GM21423 (cell line): Measurements from ENCODE around the gene SLC6A7.
A peak's percentile ranks its signal among the peaks of the same experiment; 100 is the strongest.
"Not testable (repeated sequence)": the region's sequence is repeated elsewhere in the genome, so short reads cannot be mapped to it uniquely, and the experiment has no call there.

ENCODE experiments used
- ATAC-seq: cut with Tn5 transposase; IDR thresholded peaks from one replicate; pipeline ENCODE4 v1.9.1; 2021; ENCODE audit warnings: mild to moderate bottlenecking, moderate library complexity; ENCODE audit not compliant: unreplicated experiment

SLC6A7 gene

GRCh38 chr5:150215979-150216944, 26.4 kb downstream of the SLC6A7 start:
- no peak for ATAC-seq

DNA sequence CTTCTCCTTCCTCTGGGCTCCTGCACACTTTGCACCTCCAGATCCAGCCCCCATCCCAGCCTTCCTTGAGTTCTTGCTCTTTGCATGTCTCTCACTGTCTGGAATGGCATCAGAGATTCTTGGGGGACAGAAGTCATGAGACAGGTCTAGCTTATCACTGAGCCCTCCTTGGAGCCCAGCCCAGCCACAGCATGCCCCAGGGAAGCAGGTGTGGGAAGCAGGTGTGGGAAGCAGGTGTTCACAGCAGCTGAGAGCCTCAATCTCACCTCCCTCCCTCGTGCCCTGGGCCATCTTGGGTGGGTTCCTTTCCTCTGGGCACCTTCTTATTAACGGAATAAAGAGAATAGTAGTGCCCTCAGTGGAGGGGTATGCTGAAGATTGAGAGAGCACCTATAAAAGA, 27.2 kb downstream of the SLC6A7 start:
- no peak for ATAC-seq

DNA sequence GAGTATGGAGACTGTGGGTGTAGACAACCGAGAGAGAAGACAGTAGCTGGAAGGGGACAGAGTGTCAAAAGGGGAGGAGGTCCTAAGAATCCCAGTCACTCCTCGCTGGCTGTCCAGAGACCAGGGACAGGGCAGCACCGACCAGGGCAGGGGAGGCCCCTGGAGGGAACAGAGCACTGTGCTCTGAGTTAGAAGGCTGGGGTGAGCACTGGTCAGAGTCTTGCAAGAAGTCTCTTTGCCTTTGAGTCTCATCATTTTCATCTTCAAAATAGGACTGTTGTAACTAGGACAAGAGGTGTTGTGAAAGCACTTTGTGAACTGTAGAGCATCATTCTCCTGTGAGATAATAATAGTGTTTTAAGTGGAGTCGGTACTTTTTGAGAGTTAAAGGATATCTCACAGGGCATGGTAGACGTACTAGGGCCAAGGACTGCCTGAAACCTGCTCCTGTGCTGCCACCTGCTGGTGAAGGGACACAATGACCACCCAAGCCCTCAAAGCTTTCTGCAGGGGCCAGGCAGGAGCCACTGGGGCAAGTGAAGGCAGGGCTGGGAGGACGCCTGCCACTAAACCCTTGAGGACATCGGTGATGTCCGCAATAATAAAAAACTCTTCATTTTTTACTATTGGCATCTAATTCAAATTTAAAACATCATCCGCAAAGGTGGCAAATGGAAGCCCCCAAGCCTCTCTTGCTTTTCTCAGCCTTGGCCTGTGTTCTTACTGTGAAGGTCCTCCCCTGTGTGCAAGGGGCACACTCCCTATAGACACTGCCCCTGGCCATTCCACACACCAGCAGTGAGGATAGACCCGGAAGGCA, 28.2 kb downstream of the SLC6A7 start:
- ATAC-seq: peak; percentile 90

DNA sequence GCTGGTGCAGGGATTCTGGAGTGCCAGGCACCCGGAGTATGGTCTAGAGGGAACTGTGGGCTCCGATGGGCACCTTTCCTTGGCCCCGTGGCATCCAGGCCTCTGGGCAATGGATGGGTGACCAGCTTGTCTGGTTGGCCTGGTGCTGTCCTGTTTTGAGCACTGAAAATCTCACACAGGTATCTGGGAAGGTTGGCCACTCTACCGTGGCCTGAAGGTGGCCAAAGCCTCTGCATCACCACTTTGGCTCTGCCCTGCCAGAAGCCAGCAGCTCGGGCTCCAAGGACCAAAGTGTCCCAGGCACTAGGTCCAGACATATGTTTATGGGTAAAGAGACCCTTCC, 28.8 kb downstream of the SLC6A7 start:
- ATAC-seq: no peak

GRCh38 chr5:150219142-150219541, 29.3 kb downstream of the SLC6A7 start:
- no peak for ATAC-seq

- no peak for ATAC-seq
Observed at GRCh38 chr5:150219861-150220260, 30.0 kb downstream of the SLC6A7 start.

DNA sequence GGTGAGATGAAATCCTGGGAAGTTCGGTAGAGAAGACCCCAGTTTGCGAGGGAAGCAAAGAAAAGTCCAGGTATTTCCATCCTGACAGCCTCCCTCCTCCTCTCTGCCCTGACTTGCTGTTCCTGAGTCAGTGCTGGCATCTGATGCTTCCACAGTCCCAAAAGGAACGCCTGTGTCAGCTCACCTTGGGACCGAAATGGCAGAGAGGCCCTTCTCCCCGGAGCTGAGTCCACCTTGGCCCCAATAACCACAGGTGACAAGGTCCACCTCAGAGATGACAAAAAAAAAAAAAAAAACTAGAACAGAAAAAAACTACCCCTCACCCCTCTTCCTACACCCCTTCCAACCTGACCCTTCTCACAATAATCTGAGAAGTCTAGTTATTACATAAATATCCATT, 31.6 kb downstream of the SLC6A7 start:
- no peak for ATAC-seq

- ATAC-seq: no peak
Observed at GRCh38 chr5:150222906-150223305, 33.0 kb downstream of the SLC6A7 start.

GRCh38 chr5:150223474-150223873, 33.6 kb downstream of the SLC6A7 start:
- ATAC-seq: no peak

DNA sequence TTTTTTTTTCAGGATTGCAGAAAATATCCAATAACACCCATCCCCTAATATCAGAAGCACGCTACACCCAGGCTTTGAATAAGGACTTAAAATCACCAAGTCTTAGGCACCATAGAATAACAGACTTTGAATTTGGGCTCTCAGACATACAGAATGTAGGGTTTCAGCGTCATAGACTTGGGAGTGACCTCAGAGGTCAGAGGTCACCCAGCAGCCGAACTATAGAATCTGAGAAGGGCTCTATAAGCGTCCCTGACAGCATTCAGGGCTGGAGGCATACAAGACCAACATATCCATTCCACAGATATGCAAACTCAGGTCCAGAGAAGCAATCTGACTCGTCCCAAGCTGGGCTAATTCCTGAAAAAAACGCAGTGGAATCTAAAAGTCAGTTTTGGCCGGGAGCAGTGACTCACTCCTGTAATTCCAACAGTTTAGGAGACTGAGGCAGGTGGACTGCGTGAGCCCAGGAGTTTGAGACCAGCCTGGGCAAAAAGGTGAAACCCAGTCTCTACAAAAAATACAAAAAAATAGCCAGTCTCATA, 34.7 kb downstream of the SLC6A7 start:
- no peak for ATAC-seq

- ATAC-seq: no peak
Observed at GRCh38 chr5:150227036-150227435, 37.2 kb downstream of the SLC6A7 start.

GRCh38 chr5:150227606-150228273, 37.9 kb downstream of the SLC6A7 start:
- no peak for ATAC-seq

- no peak for ATAC-seq
Observed at GRCh38 chr5:150229571-150229970, 39.7 kb downstream of the SLC6A7 start.

DNA sequence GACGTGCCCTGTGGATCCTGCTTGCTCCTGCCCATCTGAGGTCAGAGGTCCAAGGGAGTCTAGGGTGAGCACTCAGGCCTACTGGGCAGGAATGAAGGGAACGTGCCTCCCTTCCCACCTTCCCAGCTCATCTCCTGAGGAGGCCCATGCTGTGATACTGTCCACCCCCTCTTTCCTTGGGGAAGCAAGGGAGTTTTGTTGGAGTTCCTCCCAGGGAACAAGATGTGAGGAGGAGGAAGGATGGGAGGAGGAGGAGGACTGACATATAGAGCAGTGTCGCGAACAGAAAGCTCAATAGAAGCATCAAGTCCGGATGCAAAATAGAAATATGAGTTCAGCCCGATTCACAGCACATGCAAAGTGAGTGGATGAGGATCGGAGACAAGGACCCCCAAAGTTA, 41.0 kb downstream of the SLC6A7 start:
- no peak for ATAC-seq

GRCh38 chr5:150233706-150234105, 43.8 kb downstream of the SLC6A7 start:
- not testable (repeated sequence) for ATAC-seq

GRCh38 chr5:150234576-150235499, 45.0 kb downstream of the SLC6A7 start:
- ATAC-seq: no peak

GRCh38 chr5:150235500-150235854, 45.6 kb downstream of the SLC6A7 start:
- no peak for ATAC-seq

GRCh38 chr5:150236313-150236712, 46.5 kb downstream of the SLC6A7 start:
- ATAC-seq: no peak

- no peak for ATAC-seq
Observed at GRCh38 chr5:150236981-150237754, 47.3 kb downstream of the SLC6A7 start.
